H1 (cell line): ENCODE results near the gene IFNGR1. TPM values are rescaled to one million over a fixed set of nuclear protein-coding genes. Genes with fewer than 3 reads are reported as not detected.

Source experiments
- CTCF ChIA-PET: fragments of 300-600 bp; sonication (Branson Sonifier 250); formaldehyde crosslinking; loops from one replicate; lab custom pipeline; 2021; ENCODE audit not compliant: partially characterized antibody; lab: Charles Lee
- POLR2A ChIA-PET: fragments of 300-600 bp; sonication (Branson Sonifier 250); formaldehyde crosslinking; loops from one replicate; lab custom pipeline; 2021; ENCODE audit warnings: inconsistent platforms; ENCODE audit not compliant: partially characterized antibody; lab: Charles Lee
- DNase-seq, 2 experiments: peaks; one replicate each; pipeline versions ENCODE4 v3.0.0 to v3.0.0-alpha.2; 2010 to 2022; ENCODE audit warnings: low spot score in 2 of 2, low read depth in 1 of 2, mixed read lengths in 1 of 2
- FAIRE-seq: peaks from 2 replicates; lab custom pipeline; 2011; peaks lifted over from hg19 to GRCh38; lab: Jason Lieb, UNC
- H2AFZ ChIP-seq: 2 replicates; pipeline ENCODE4 v1.8.1; 2012; ENCODE audit warnings: low read length, inconsistent platforms
- H2AK5ac ChIP-seq: 2 replicates; pipeline ENCODE4 v1.6.1; 2013; ENCODE audit warnings: low read depth, low read length
- H2BK120ac ChIP-seq: replicated peaks from 2 replicates; pipeline ENCODE3; 2013; ENCODE audit warnings: low read depth, low read length, inconsistent platforms
- H2BK12ac ChIP-seq: 2 replicates; pipeline ENCODE4 v1.6.1; 2013; ENCODE audit warnings: low read depth, low read length
- H2BK15ac ChIP-seq: 2 replicates; pipeline ENCODE4 v1.6.1; 2013; ENCODE audit warnings: low read length
- H2BK20ac ChIP-seq: 2 replicates; pipeline ENCODE4 v1.6.1; 2013; ENCODE audit warnings: low read length
- H2BK5ac ChIP-seq: 2 replicates; pipeline ENCODE4 v1.6.1; 2013; ENCODE audit warnings: low read depth, low read length
- H3K14ac ChIP-seq: 2 replicates; pipeline ENCODE4 v1.6.1; 2013; ENCODE audit warnings: inconsistent platforms; ENCODE audit not compliant: insufficient read length
- H3K18ac ChIP-seq: 2 replicates; pipeline ENCODE4 v1.6.1; 2013; ENCODE audit warnings: low read length; ENCODE audit errors: extremely low read depth
- H3K23ac ChIP-seq: 2 replicates; pipeline ENCODE4 v1.6.1; 2013; ENCODE audit warnings: inconsistent platforms; ENCODE audit not compliant: insufficient read length
- H3K23me2 ChIP-seq: 2 replicates; pipeline ENCODE4 v1.6.1; 2013; ENCODE audit warnings: low read depth, low read length
- H3K27ac ChIP-seq: 2 replicates; pipeline ENCODE4 v1.6.1; 2011; ENCODE audit warnings: low read depth, low read length, inconsistent platforms
- H3K27me3 ChIP-seq, 4 experiments: replicated peaks in 1 of 4; 1 replicate in 1 of 4; 2 replicates in 3 of 4; pipeline versions ENCODE4 v1.6.1 to v1.8.1; 2011 to 2013; ENCODE audit warnings: low read length in 3 of 4, mild to moderate bottlenecking in 3 of 4, inconsistent platforms in 2 of 4, mixed read lengths in 2 of 4, moderate library complexity in 1 of 4; ENCODE audit not compliant: control insufficient read depth in 3 of 4, insufficient read depth in 3 of 4; ENCODE audit errors: extremely low read depth in 1 of 4
- H3K36me3 ChIP-seq, 4 experiments: 2 replicates each; pipeline versions ENCODE4 v1.6.1 to v1.8.1; 2011 to 2013; ENCODE audit warnings: mild to moderate bottlenecking in 4 of 4, low read length in 3 of 4, moderate library complexity in 2 of 4, control low read depth in 1 of 4, inconsistent platforms in 1 of 4; ENCODE audit not compliant: insufficient read depth in 4 of 4, control insufficient read depth in 2 of 4
- H3K4ac ChIP-seq: replicated peaks from 2 replicates; pipeline ENCODE3; 2013; ENCODE audit warnings: low read length, low read depth, mixed read lengths, inconsistent platforms; ENCODE audit not compliant: insufficient read length
- H3K4me1 ChIP-seq, 4 experiments: replicated peaks in 1 of 4; 1 replicate in 1 of 4; 2 replicates in 3 of 4; pipeline versions ENCODE4 v1.6.1 to v1.8.1; 2011 to 2013; ENCODE audit warnings: low read length in 3 of 4, inconsistent platforms in 2 of 4, mixed read lengths in 1 of 4; ENCODE audit not compliant: insufficient read depth in 4 of 4, control insufficient read depth in 3 of 4
- H3K4me2 ChIP-seq, 2 experiments: 2 replicates each; pipeline versions ENCODE4 v1.6.1 to v1.8.1; 2011 to 2013; ENCODE audit warnings: low read depth in 2 of 2, low read length in 2 of 2, control low read depth in 1 of 2, inconsistent platforms in 1 of 2, mild to moderate bottlenecking in 1 of 2; ENCODE audit not compliant: insufficient read depth in 1 of 2
- H3K4me3 ChIP-seq, 4 experiments: fragments of 200-600, 300-600 bp in 1 of 4; sonication (generic), shearing (Covaris generic), sonication (Bioruptor Twin) in 1 of 4; 2 replicates each; pipeline versions ENCODE4 v1.5.1 to v1.8.1; 2011 to 2016; ENCODE audit warnings: low read length in 4 of 4, low read depth in 3 of 4, control low read depth in 2 of 4, inconsistent platforms in 2 of 4, mild to moderate bottlenecking in 2 of 4, mixed read lengths in 1 of 4, moderate library complexity in 1 of 4; ENCODE audit not compliant: insufficient read depth in 2 of 4; ENCODE audit errors: extremely low read depth in 1 of 4
- H3K56ac ChIP-seq: replicated peaks from 2 replicates; pipeline ENCODE3; 2013; ENCODE audit warnings: low read depth, mild to moderate bottlenecking, mixed read lengths, low read length, inconsistent platforms; ENCODE audit not compliant: insufficient read length
- H3K79me1 ChIP-seq: 2 replicates; pipeline ENCODE4 v1.6.1; 2013; ENCODE audit warnings: low read depth, low read length, control low read depth
- H3K79me2 ChIP-seq, 2 experiments: 2 replicates each; pipeline versions ENCODE4 v1.6.1 to v1.8.1; 2012 to 2013; ENCODE audit warnings: low read length in 2 of 2, mild to moderate bottlenecking in 2 of 2, inconsistent platforms in 1 of 2; ENCODE audit not compliant: insufficient read depth in 2 of 2, control insufficient read depth in 1 of 2
- H3K9ac ChIP-seq, 4 experiments: replicated peaks in 1 of 4; 1 replicate in 1 of 4; 2 replicates in 3 of 4; pipeline versions ENCODE4 v1.6.1 to v1.8.1; 2011 to 2013; ENCODE audit warnings: low read depth in 3 of 4, low read length in 3 of 4, control low read depth in 2 of 4, mild to moderate bottlenecking in 2 of 4, moderate library complexity in 2 of 4, inconsistent platforms in 1 of 4; ENCODE audit errors: extremely low read depth in 1 of 4
- H3K9me3 ChIP-seq, 2 experiments: 2 replicates each; pipeline versions ENCODE4 v1.6.1 to v1.8.1; 2012 to 2013; ENCODE audit warnings: mild to moderate bottlenecking in 2 of 2, moderate library complexity in 2 of 2, control low read depth in 1 of 2, inconsistent platforms in 1 of 2, low read depth in 1 of 2, low read length in 1 of 2, mixed read lengths in 1 of 2; ENCODE audit not compliant: insufficient read depth in 2 of 2
- H4K20me1 ChIP-seq, 2 experiments: replicated peaks in 1 of 2; 2 replicates each; pipeline versions ENCODE3 to v1.8.1; 2011 to 2013; ENCODE audit warnings: inconsistent platforms in 2 of 2, low read length in 2 of 2, mild to moderate bottlenecking in 1 of 2; ENCODE audit not compliant: insufficient read depth in 2 of 2, control insufficient read depth in 1 of 2
- H4K5ac ChIP-seq: 2 replicates; pipeline ENCODE4 v1.6.1; 2013; ENCODE audit warnings: low read length, low read depth, mixed read lengths, inconsistent platforms; ENCODE audit not compliant: insufficient read length
- H4K8ac ChIP-seq: 2 replicates; pipeline ENCODE4 v1.8.0; 2013; ENCODE audit warnings: mild to moderate bottlenecking, moderate library complexity, low read length, inconsistent platforms; ENCODE audit not compliant: insufficient read depth; ENCODE audit errors: extremely low read depth
- H4K91ac ChIP-seq: replicated peaks from 2 replicates; pipeline ENCODE3; 2013; ENCODE audit warnings: low read length, mixed read lengths, inconsistent platforms; ENCODE audit not compliant: insufficient read length
- BCL11A ChIP-seq, 2 experiments: IDR thresholded peaks; one replicate each; pipeline ENCODE4 v1.6.1; 2011; ENCODE audit warnings: low read depth in 2 of 2, low read length in 2 of 2, mild to moderate bottlenecking in 2 of 2
- CEBPB ChIP-seq: IDR thresholded peaks from 2 replicates; pipeline ENCODE4 v1.6.1; 2012; ENCODE audit warnings: low read depth, low read length
- CHD1 ChIP-seq: IDR thresholded peaks from 2 replicates; pipeline ENCODE4 v1.6.1; 2012; ENCODE audit warnings: low read depth, low read length, improper control_type of control experiment
- SUZ12 ChIP-seq: fragments of 200-600 bp; sonication (generic); IDR thresholded peaks from 2 replicates; pipeline ENCODE4 v1.6.1; 2012; ENCODE audit warnings: mild to moderate bottlenecking, inconsistent platforms, low read length, moderate library complexity, mixed read lengths
- TBP ChIP-seq: IDR thresholded peaks from 2 replicates; pipeline ENCODE4 v1.6.1; 2011; ENCODE audit warnings: low read depth, low read length, improper control_type of control experiment
- ZNF274 ChIP-seq: IDR thresholded peaks from 2 replicates; pipeline ENCODE4 v1.7.0; 2012; ENCODE audit warnings: low read length, borderline replicate concordance; ENCODE audit errors: extremely low read depth
- WGBS, 2 experiments: shearing (Covaris generic) in 1 of 2; methylation state at CpG; one replicate each; pipeline versions ENCODE4 v1.1.6 to v1.1.7; 2013 to 2015; ENCODE audit warnings: low lambda C conversion rate in 2 of 2, mixed read lengths in 2 of 2, inconsistent platforms in 1 of 2, low coverage in 1 of 2, missing lambda C conversion rate in 1 of 2; ENCODE audit not compliant: insufficient replicate concordance in 2 of 2, insufficient coverage in 1 of 2, insufficient read length in 1 of 2; ENCODE audit errors: extremely low coverage in 1 of 2, missing lambda C conversion rate in 1 of 2; 5-methylcytosine and 5-hydroxymethylcytosine counted together
- polyA plus RNA-seq, 7 experiments: library from polyadenylated mRNA; depleted of rRNA in 3 of 7; stranded (reverse) in 5 of 7; unstranded in 2 of 7; fragments of >200 nt in 5 of 7; fragments of 200-250 nt in 2 of 7; gene quantifications; 1 replicate in 5 of 7; 2 replicates in 1 of 7; 4 replicates in 1 of 7; pipeline versions ENCODE4 v1.2.1 to v1.2.3, GENCODE V29; 2011 to 2013; ENCODE audit warnings: missing spikeins in 2 of 7, mixed read lengths in 2 of 7
- total RNA-seq: library from RNA; stranded (reverse); fragmentation: NEBNext Ultra II Directional; extraction: Animal tissue kit (Norgen Biotek cat#: 25700); gene quantifications from 2 replicates; pipeline ENCODE4 v1.2.1, GENCODE V29; 2021

IFNGR1 gene
- total and polyA plus RNA-seq, 2 of the 8 experiments (the other 6 are each of a cell fraction or from before 2014, with no cell fraction given): 9.7 to 20.9 TPM

GRCh38 chr6:137172734-137173431, 46.3 kb downstream of the IFNGR1 start:
- 95% methylated on average over 11 of the region's 11 CpGs; no CpG with 5 or more reads in 1 of the 2 experiments for WGBS, 2 experiments
- Histone ChIP-seq H2BK20ac (no peak overlapping the region), H3K9me3 (peaks cover 10 to 14% of the 10 kb centered on the region in 2 experiments), H4K91ac (no peak overlapping the region), H3K23ac (no peak overlapping the region), H3K18ac (no peak overlapping the region), H4K8ac (no peak overlapping the region; the same call in 1 of the 2 replicates), H3K4ac (no peak overlapping the region), H4K20me1 (no peaks in the 10 kb centered on the region), H2BK12ac (no peak overlapping the region), H3K79me1 (no peaks in the 10 kb centered on the region), H2AK5ac (no peak overlapping the region), H3K14ac (no peak overlapping the region), H3K4me3 (no peak overlapping the region), H3K4me2 (no peak overlapping the region), H3K4me1 (peaks cover 0 to 6% (median 3%) of the 10 kb centered on the region in 4 experiments; a peak in 3 of 7 replicates), H3K56ac (no peak overlapping the region), H3K23me2 (no peaks in the 10 kb centered on the region), H4K5ac (no peak overlapping the region), H3K36me3 (no peaks in the 10 kb centered on the region; a peak in 1 of 8 replicates), H2AFZ (no peak overlapping the region), H2BK120ac (no peak overlapping the region), H3K79me2 (no peaks in the 10 kb centered on the region), H3K27me3 (no peaks in the 10 kb centered on the region), H3K9ac (no peak overlapping the region)
- ChIA-PET CTCF (interaction anchor here (0.7 kb wide), 1 partner anchor 11 kb away, joined by 3 read pairs; no protein-coding TSS in a partner anchor), POLR2A (no interaction called here)
- no peak for DNase-seq
- no peak for FAIRE-seq
- TF ChIP-seq ZNF274 (no peak), TBP (no peak), SUZ12 (no peak), CHD1 (no peak), BCL11A (IDR thresholded peaks at IDR 0.05; ENCODE audit: low read depth in 2 of 2, low read length in 2 of 2) (no peak), CEBPB (no peak)
- TF ChIP-seq, all 59 proteins: peak for 0
- Histone ChIP-seq H2BK15ac (no peak overlapping the region), H2BK5ac (no peak overlapping the region), H3K27ac (no peak overlapping the region)
